ENCODE measurements around the gene SAPCD2.

The SAPCD2 gene

GRCh38 chr9:137030538-137031527 lies 39.5 kb downstream of the SAPCD2 start:
- DNase-seq, result no peak

- DNase-seq, result no peak
Observed at GRCh38 chr9:137030006-137030405, 40.4 kb downstream of the SAPCD2 start.

DNA sequence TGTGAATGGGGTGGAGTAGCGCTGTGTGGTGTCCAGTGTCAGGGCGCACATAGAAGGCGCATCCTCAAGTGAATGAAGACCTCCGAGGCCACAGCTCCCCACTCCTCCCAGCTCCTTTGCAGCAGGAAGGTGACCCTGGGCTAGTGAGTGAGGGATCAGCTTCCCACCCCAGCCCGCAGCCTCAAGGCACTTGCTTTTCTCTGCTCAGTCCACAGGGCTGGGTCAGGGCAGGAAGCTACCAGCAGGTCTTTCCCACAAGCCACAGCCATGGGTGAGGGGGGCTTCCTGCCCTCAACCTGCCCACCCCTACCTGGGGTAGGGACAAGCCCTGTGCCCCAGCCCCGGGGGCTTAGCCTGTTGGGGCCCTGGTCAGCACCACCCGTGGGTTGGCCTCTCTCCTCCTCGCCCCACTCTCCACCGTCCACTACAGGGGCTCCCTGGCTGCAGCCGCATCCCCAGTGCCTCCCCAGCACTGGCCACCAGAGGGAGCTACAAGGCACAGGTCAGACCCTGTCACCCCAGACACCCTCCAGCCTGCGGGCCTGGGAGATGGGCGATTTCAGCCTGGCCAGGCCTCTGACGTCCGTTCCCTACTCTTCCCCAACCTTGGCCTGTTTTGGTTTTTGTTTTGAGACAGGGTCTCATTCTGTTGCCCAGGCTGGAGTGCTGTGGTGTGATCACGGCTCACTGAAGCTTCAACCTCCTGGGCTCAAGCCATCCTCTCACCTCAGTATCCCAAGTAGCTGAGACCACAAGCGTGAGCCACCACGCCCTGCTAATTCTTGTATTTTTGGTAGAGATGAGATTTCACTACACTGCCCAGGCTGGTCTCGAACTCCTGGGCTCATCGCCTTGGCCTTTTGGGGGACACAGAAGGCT lies 41.1 kb downstream of the SAPCD2 start:
- peak; percentile 56 for DNase-seq

DNA sequence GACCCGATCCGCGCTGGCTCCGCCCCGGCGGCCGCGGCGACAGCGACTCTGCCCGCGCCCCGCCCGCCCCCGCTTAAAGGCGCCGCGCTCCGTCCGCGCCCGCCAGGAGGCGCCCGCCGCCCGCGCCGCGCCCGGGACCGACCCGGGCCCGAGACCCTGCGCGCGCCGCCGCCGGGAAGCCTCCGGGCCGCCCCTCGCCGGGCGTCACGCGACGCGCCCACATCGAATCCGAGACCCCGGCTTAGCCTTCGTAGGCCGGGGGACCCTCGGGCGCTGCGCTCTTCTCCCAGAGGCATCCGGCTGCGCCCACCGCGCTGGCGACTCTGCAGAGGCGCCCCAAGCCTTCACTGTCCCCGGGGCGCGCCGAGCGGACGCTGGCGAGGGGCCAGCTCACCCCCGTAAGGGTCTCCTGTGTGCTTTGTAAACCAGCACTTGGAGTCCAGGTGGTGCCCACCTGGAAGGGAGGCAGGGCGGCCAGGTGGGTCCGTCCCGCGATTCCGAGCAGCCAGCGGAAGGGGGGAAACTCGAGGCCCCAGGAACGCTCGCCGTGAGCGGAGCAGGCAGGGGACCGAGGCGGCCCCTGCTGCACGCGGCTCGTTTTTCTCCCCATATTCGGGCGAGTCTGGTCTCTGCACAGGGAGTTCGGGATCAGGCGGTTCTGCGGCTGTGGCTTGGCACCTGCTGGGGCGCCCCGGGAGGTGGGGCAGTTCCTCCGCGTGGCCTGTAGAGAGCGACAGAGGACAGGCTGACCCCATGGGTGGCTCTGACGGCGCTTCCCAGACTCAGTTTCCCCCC lies 41.9 kb downstream of the SAPCD2 start:
- peak; percentile 64 for DNase-seq

DNA sequence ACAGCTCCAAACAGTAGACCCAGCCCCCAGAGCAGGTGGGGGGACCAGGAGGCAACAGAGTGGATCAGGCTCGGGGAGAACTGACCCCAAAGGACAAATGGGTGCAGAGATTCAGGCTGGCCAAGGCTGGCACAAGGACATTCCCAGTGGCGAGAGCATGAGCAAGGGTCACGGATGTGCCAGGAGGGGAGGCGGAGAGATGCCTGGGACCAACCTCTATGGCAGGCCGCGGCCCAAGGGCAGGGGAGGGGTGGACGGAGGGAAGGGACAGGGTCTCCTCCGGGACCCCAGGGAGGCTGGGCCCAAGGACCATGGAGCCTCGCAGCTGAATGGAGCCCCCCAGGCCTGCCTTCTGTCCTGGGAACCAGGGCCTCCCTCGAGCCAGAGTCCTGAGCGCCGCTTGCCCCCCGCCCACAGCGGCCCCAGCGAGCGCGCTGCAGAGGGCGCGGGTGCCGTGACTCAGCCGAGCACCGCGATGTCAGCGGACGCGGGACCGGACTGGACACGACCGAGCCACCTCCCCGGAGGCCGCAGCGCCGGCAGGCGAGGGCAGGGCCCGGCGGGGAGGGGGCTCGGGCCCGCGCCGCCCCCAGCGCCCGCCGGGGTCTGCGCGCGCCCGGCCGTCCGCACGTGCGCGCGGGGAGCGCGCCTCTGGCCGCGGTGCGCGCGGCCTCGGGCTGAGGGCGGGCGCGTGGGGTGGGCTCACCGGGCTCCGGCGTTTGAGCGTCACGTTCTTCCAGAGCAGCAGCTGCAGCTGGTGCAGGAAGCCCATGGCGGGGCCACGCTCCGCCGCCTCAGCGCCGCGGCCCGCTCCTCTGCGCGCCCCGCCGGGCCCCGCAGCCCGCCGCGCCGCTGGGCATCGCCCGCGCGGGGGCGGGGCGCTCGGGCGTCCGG lies 42.7 kb downstream of the SAPCD2 start, which contains the start of gene ABCA2:
Gene ABCA2 (minus strand): TSS at position 869 of the 894 bp plus-strand sequence. CDS start 97 bp downstream, at position 772.
- no peak for DNase-seq

GRCh38 chr9:137026828-137027227 lies 43.5 kb downstream of the SAPCD2 start:
- no peak for DNase-seq

- DNase-seq, result no peak
Observed at GRCh38 chr9:137026384-137026783, 44.0 kb downstream of the SAPCD2 start.

DNA sequence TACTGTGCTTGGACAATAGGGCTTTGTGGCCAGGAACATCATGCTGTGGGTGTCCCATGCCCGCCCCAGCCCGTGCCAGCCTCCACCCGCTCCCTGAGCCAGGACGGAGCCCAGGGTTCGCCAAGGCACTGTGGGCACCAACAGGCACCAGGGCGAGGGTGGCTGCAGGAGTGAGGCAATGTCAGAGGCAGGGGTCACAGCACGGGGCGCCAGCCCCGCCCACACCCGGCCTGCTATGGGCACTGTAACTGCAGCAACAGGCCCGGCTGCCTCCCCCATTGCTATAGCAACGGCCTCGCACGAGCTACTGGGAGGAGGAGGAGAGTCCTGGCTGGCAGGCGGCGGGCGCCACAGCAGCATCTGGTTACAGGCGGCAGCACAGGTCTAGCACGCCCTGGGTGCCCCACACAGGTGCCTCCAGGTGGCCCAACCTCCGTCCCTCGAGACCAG lies 44.8 kb downstream of the SAPCD2 start:
- DNase-seq, result no peak

- DNase-seq, result no peak
Observed at GRCh38 chr9:137023583-137023991, 46.8 kb downstream of the SAPCD2 start.

- DNase-seq, result no peak
Observed at GRCh38 chr9:137023157-137023556, 47.2 kb downstream of the SAPCD2 start.

DNA sequence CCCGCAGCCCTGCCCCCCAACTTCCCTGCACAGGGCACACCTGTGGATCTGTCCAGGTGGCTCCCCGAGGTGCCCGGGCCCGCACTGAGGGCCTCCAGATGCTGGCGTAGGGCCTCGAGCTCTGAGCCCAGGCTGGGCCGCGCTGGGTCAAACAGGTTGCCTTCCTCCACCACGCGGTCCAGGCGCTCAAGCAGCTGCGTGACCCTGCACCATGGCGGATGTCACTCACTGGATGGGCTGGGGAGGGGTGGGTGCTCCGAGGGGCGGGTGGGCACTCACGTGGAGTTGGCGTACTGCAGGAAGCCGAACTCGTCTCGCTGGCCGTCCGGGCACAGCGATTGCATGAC lies 47.7 kb downstream of the SAPCD2 start:
- no peak for DNase-seq

DNA sequence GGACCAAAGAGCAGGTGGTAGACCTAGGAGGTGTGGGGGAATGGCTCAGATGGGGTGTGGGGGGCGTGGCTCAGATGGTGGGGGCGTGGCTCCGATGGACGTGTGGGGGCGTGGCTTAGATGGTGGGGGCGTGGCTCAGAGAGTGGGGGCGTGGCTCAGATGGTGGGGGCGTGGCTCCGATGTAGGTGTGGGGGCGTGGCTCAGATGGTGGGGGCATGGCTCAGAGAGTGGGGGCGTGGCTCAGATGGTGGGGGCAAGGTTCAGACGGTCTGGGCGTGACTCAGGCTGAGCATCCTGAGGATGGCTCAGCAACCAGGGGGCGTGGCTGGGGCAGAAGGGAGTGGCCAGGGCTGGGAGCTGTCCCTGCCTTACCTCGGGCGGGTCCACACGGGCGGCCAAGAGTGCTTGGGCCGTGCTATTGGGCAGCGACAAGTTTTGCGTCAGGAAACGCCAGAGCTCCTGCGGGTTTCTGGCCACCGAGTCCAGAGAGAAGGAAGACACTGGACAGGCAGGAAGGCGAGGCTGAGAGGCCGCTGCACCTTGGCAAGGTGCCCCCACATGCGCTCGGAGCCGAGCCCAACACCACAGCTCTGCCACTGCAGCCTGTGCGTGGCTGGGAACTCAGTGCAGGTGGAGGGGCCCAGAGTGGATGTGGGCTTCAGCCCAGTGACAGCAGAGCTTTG lies 48.2 kb downstream of the SAPCD2 start:
- peak; percentile 58 for DNase-seq

GRCh38 chr9:137021568-137021978 lies 48.8 kb downstream of the SAPCD2 start:
- no peak for DNase-seq

DNA sequence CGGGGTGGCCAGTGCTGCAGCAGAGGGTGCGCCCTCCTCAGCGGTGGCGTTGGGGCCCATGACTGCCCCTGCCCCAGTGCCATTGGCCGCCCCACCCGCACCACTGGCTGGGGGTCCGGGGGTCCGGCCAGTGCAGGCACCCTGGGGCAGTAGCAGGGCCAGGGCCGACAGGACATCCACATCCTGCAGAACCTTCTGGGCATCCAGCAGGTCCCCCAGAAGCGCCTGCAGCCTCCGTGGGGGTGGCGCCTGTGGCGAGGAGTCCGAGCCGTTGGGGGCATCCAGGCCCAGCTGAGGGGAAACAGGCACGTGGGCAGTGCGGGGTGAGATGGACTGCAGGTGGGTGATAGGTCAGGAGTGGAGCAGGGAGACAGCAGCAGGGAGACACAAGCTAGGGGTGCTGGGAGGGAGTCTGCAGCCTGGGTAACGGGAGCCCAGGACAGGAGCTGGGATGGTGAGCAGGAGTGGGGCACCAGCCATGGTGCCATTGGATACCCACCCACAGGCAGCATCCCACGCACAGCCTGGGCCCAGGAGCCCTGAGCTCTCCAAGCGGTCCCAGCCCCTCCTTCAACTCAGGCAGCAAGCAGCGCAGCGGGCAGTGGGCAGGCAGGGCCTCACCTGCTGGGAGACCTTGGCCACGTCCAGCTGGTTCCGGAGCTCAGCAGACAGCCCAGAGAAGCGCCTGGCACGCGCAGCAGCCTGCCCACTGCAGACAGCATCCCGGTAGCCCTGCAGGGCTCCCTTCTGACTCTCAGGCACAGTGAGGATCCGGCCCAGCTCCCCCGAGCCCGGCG lies 49.4 kb downstream of the SAPCD2 start:
- DNase-seq, result no peak

DNA sequence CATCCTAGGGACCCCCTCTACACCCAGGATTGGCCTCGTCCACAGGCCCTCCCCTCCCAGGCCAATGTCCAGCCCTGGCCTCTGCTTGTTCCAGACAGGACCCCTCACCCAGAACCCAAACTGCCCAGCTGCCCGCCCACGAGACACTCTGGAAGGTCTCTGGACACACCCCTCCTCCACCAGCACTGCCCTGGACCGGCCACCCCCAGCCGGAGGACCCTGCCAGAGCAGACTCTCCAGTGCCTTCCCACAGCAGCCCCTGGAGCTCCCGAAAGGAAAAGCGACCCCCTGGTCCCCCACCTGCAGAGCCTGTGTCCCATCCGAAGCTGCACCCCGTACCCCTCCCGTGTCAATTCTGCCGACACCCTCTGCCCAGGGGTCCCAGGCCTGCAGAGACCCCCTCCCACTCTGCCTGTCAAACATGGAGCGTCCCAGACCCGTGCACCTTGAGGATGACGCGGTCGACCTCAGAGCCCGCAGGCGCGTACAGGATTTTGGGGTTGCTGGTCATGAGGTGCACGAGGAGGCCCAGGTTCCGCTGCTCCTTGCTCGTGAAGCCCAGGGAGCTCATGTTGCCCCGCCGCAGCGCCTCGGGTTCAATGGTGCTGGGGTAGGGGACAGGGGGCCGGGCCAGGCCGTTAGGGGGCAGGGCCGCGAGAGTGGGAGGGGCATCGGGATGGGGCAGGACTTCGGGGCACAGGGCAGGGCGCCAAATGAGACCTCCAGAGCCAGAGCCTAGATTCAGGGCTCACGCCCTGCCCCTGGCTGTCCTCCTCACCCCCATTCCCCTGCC lies 50.3 kb downstream of the SAPCD2 start:
- no peak for DNase-seq

DNA sequence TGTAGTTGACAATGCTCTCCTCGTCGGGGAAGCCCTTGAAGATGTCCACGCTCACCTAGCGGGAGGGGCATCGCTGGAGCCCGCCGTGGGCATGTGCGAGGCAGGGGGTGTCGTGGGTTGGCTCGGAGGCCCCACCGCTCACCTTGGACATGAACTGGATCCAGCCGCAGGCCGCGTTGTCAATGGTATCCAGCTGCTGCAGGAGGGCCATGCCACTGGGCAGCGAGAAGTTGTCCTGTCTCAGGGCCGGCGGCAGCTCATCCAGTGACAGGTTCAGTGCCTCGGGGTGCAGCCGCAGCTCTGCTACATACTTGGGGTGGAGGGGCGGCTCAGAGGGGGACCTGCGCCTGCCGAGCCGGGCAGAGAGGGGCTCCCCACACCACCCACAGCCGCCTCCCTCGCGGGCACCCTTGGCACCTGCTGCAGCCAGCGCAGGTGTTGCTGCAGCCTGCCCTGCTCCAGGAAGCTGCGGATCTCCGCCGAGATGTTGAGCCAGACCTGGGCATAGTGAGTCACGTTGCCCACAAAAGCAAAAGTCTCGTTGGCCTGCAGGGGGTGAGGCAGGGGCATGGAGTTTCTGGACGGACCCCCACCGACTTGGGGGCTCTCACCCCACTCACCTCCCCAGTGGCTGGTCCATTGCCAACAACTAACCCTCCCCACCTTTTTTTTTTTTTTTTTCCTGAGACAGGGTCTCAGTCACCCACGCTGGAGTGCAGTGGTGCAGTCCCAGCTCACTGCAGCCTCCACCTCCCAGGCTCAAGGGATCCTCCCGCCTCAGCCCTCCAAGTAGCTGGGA lies 51.4 kb downstream of the SAPCD2 start:
- no peak for DNase-seq

DNA sequence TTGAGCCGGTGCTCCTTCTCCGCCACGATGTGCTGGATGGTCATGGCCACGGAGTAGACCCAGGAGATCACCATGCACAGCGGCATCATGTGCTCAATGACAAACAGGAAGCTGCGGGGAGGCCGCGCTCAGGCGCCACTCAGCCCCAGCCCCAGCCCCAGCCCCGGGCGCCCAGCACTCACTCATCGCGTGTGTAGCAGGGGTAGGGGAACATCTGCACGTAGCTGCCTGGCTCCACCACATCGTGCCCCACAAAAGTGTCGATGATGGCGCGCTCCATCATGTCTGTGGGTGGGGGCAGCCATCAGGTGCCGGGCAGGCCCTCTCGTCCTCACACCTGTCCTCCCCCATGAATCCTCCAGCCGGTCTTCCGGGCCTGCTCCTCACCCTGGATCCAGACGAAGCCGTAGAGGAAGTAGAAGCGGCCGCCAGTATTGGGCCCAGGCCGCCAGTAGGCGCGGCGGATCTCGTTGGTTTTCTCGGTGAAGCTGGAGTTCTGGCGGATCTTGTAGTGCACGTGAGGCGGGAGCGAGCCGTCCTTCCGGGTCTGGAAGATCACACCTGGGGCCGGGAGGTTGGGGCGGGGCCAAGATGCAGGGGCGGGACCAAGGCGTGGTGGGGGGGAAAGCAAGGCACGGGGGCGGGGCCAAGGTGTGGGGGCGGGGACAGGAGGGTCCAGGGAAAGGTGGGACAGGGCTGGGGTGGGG lies 52.4 kb downstream of the SAPCD2 start:
- DNase-seq, result no peak

DNA sequence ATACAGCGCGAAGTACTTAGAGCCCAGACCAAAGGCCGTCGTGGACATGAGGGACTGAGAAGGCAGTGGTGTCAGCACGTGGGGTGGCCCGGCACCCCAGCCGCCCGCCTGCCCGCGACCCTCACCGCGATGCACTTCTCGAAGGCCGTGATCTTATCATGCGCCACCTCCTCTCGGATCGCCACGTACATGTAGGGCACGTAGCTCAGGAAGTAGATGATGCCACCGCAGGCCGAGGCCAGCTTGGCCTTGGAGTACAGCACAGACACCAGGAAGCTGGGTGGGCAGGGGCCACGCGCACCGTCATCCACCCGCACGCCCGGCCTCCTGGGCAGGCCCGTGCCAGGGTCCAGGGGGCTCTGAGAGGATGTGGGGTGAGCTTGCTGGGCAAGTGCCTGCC lies 53.3 kb downstream of the SAPCD2 start:
- no peak for DNase-seq

Measured in central memory CD4-positive, alpha-beta T cell (primary cell).